Right forelimb (tissue), 1 donor: ENCODE measurements around the gene MSL3.
A peak's percentile ranks its signal among the peaks of the same experiment; 100 is the strongest.

Experiments
- DNase-seq: peaks from one replicate; pipeline ENCODE4 v3.0.0-alpha.2; 2018

Gene MSL3

GRCh38 chrX:11759461-11760311 is 1.6 kb downstream of the MSL3 start:
- peak; percentile 73 for DNase-seq

- DNase-seq: no peak
These were observed 2.9 kb downstream of the MSL3 start for GRCh38 chrX:11760958-11761357.

- no peak for DNase-seq
These were observed 6.6 kb downstream of the MSL3 start for GRCh38 chrX:11764602-11765067.

- DNase-seq: no peak
These were observed 7.4 kb downstream of the MSL3 start for GRCh38 chrX:11765449-11765848.

GRCh38 chrX:11766487-11766886 is 8.4 kb downstream of the MSL3 start:
- DNase-seq: no peak

- DNase-seq: no peak
These were observed 10.0 kb downstream of the MSL3 start for GRCh38 chrX:11768039-11768438.

- DNase-seq: peak; percentile 49
These were observed 12.3 kb downstream of the MSL3 start for GRCh38 chrX:11770320-11770719.

GRCh38 chrX:11778230-11778629 is 20.2 kb downstream of the MSL3 start:
- DNase-seq: no peak

- DNase-seq: no peak
These were observed 23.1 kb downstream of the MSL3 start for GRCh38 chrX:11781133-11781532.

- DNase-seq: no peak
These were observed 23.8 kb downstream of the MSL3 start for GRCh38 chrX:11781734-11782370.

- DNase-seq: no peak
These were observed 26.5 kb downstream of the MSL3 start for GRCh38 chrX:11784543-11784942.

- DNase-seq: no peak
These were observed 28.8 kb downstream of the MSL3 start for GRCh38 chrX:11786862-11787261.

- peak; percentile 54 for DNase-seq
These were observed 29.5 kb downstream of the MSL3 start for GRCh38 chrX:11787564-11787963.

- no peak for DNase-seq
These were observed 31.8 kb downstream of the MSL3 start for GRCh38 chrX:11789809-11790208.

GRCh38 chrX:11791090-11791489 is 33.1 kb downstream of the MSL3 start:
- no peak for DNase-seq

- DNase-seq: no peak
These were observed 33.5 kb downstream of the MSL3 start for GRCh38 chrX:11791537-11791936.

GRCh38 chrX:11792461-11793421 is 34.7 kb downstream of the MSL3 start:
- DNase-seq: no peak

GRCh38 chrX:11793734-11794133 is 35.7 kb downstream of the MSL3 start:
- DNase-seq: no peak

- no peak for DNase-seq
These were observed 55.3 kb downstream of the MSL3 start for GRCh38 chrX:11813341-11813740.
